GM18520 (cell line): ENCODE measurements around the gene RIBC2.
"Not testable (repeated sequence)": the region's sequence is repeated elsewhere in the genome, so short reads cannot be mapped to it uniquely, and the experiment has no call there.

ENCODE experiments used
- ATAC-seq: cut with Tn5 transposase; IDR thresholded peaks from one replicate; pipeline ENCODE4 v1.9.1; 2021; ENCODE audit not compliant: unreplicated experiment

RIBC2 gene, protein sequence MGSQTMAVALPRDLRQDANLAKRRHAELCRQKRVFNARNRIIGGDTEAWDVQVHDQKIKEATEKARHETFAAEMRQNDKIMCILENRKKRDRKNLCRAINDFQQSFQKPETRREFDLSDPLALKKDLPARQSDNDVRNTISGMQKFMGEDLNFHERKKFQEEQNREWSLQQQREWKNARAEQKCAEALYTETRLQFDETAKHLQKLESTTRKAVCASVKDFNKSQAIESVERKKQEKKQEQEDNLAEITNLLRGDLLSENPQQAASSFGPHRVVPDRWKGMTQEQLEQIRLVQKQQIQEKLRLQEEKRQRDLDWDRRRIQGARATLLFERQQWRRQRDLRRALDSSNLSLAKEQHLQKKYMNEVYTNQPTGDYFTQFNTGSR

DNA sequence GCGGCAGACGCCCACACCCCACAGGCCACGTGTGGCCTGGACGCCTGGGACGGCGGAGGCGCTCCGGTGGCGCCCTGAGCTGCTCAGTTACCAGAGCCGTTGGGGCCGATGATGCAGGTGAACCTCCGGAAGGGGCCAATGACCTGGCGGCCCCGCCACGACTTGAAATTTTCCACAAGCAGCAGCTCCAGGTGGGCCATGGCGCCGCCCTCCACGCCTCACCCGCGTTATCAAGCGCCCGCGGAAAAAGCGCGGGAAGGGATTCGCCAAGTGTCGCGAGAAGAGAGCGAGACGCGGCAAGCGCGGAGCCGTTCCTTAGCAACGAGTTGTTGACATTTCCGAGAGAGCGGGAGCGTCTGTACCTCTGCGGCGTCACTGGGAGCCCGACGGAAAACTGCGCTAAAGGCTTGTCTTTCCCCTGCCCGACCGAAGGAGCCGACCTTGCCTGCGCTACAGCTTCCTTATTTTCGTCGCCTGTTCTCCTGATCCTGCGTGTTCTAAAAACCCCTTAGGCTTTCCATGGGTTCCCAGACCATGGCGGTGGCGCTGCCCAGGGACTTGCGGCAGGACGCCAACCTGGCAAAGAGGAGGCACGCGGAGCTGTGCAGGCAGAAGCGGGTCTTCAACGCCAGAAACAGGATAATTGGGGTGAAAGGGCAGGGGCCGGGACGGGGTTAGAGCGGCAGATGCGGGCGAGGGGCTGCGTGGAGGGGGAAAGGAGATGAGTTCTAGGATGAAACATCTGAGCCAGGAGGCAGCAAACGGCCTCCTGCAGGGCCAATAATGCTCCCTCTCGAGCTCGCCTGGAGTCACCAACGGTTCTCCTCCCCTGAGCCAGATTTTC is at the start of gene RIBC2, which contains the start of gene SMC1B:
RIBC2 (plus strand) TSS at position 326 of the 844 bp plus-strand sequence; CDS start at position 520, 194 bp downstream.
SMC1B (minus strand) TSS at position 232 of the 844 bp plus-strand sequence; CDS start at position 200, 32 bp downstream.
- ATAC-seq: no peak

DNA sequence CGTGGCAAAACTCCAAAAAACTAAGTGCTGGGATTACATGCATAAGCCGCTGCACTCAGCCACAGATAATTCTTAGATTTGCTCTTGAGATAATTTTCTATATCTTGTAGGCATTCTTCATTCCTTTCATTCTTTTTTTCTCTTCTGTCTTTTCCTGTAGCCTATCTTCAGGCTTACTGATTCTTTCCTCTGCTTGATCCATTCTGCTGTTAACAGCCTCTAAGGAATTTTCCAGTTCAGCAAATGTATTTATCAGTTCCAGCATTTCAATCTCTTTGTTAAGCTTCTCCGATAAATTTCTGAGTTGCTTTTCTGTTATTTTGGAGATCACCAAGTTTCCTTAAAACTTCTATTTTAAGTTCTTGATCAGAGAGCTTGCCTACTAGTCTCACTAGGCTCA is 46.8 kb upstream of the RIBC2 start:
- ATAC-seq: no peak

- not testable (repeated sequence) for ATAC-seq
Observed at GRCh38 chr22:45373592-45373991, 39.9 kb upstream of the RIBC2 start.

DNA sequence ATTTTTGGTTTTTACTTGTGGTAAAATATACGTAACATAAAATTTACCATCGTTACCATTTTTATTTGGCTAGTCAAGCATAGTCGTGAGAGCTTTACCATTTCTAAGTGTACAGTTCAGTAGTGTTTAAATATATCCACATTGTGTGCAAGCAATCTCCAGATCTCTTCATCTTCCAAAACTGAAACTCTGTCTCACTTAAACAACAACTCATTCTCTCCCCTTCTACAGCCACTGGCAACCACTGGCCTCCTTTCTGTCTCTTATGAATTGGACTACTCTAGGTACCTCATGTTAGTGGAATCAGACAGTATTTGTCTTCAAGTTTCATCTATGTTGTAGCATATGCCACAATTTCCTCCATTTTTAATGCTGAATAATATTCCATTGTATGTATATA is 37.5 kb upstream of the RIBC2 start:
- no peak for ATAC-seq

DNA sequence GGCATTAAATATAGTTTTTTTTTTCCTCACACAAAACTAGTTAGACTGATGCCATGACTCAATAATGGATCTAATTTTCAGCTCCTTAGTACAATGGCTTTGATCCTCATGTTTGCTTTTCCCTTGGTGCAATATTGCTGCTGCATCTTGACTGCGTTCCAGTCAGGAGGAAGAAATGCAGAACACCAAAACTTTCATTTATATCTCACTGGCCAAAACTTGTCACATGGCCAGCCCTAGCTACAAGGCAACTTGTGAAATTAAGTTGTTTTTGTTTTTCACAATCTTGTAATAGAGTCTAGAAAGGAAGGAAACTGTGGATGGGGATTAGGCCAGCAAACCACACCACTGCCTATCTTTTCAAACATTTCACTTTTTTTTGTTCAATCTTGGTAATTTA is 36.8 kb upstream of the RIBC2 start:
- ATAC-seq: no peak

GRCh38 chr22:45381348-45381747 is 32.1 kb upstream of the RIBC2 start:
- no peak for ATAC-seq

GRCh38 chr22:45389546-45389945 is 23.9 kb upstream of the RIBC2 start:
- no peak for ATAC-seq

DNA sequence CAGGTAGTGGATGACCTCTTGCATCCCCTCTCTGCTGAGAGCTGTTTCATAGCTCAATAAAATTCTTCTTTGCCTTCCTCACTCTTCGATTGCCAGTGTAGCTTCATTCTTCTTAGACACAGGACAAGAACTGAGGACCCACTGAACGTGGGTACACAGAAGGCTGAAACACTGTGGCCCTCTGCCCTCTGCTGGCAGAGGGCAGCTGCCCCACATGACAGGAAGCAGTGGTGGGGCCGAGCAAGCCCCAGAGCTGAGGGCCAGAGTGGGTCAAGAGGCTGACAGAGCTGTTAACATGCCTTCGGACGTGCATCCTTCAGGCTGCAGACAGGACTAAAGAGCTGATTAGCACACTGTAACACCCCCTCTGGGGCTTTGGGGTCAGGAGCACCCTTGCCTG is 15.7 kb upstream of the RIBC2 start:
- ATAC-seq: no peak

- no peak for ATAC-seq
Observed at GRCh38 chr22:45398214-45398613, 15.3 kb upstream of the RIBC2 start.

- ATAC-seq: no peak
Observed at GRCh38 chr22:45399712-45400445, 13.6 kb upstream of the RIBC2 start.

DNA sequence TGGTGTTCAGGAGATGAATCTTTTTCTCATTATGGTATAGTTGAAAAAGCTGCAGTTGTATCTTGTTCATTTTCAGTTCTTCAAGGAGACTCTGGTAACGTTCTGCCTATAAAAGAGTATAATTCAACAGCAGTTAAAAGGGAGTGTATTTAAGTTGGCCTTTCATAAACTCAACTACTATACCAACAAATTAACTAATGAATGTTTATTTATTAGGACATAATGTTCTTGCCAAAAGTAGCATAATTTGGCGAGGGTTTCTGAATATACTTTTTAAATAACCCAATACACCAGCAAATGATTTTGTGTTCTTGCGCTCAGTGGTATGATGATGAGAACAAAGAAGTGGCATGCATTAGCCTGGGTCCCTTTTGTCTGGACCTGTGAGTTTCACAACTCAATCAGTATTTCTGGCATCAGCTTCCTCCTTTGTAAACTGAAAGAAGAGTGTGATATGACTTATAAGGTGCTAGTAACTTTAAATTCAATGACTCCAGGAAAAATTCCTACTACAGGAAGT is 11.0 kb upstream of the RIBC2 start:
- ATAC-seq: no peak

- no peak for ATAC-seq
Observed at GRCh38 chr22:45407793-45408192, 5.7 kb upstream of the RIBC2 start.

GRCh38 chr22:45413013-45413367 is 503 bp upstream of the RIBC2 start:
- ATAC-seq: no peak

- no peak for ATAC-seq
Observed at GRCh38 chr22:45418056-45418769, 4.7 kb downstream of the RIBC2 start.

DNA sequence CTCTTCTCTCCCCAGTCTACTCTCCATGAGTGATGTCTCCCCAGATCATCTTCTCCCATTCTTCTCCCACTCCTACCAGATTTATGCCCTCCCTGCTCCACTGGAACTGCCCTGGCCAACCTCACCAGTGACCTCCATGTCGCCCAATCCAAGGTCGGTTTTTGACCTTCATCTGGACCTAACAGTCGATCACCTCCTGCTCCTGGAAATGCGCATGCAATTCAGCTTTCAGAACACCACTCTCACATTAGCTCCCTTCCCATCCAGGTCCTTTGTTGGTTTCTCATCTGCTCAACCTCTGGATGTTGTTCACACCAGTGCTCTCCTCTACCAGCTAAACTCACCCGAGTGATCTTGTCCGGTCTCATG is 5.3 kb downstream of the RIBC2 start:
- no peak for ATAC-seq

GRCh38 chr22:45420011-45420410 is 6.5 kb downstream of the RIBC2 start:
- ATAC-seq: no peak

- ATAC-seq: no peak
Observed at GRCh38 chr22:45420539-45420938, 7.0 kb downstream of the RIBC2 start.

DNA sequence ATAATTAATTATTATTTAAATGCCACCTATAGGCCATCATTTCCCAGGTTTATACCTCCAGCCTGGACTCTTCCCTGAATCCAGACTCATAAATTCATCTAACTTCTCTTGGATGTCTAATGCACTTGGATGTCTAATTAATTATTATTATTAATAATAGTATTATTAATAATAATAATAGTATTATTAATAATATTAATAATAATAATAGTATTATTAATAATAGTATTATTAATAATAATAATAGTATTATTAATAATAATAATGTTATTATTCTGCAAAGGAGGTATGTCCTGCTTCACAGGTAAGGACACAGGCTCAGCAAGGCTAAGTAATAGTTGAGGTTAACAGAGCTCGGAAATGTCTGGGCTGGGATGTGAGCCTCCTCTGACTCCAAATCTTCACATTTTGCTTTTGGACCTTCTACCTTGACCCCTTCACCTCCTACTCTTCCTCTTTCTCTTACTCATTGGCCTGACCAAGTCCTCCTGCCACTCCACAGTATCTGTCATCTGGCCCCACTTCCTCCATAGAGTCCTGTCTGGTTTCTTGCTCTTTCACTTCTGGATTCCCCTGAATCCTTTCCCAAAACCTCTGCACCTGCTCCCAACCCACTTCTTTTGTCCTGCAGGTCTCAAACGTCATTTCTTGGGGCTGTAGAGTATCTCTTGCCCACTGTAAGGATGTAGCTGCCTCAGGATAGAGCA is 8.0 kb downstream of the RIBC2 start:
- ATAC-seq: no peak

- no peak for ATAC-seq
Observed at GRCh38 chr22:45422237-45422983, 8.9 kb downstream of the RIBC2 start.
